ENCODE results near the gene FMN2.

Gene FMN2

GRCh38 chr1:240464099-240464498 is 372.4 kb downstream of the FMN2 start:
- Histone ChIP-seq H3K36me3 (ENCODE audit: insufficient read depth) (no peaks in the 10 kb centered on the region), H3K9ac (no peak overlapping the region), H3K4me3 (IDR thresholded peaks at IDR 0.05; ENCODE audit: insufficient read depth, low read depth, low read length) (no peak overlapping the region), H3K4me1 (ENCODE audit: low read depth, poor library complexity, severe bottlenecking) (peaks cover 30% of the 10 kb centered on the region), H3K27ac (no peak overlapping the region), H3K4me2 (peak overlapping the region; percentile 58; the same call in 1 of the 2 replicates), H2AFZ (ENCODE audit: low read depth) (no peak overlapping the region), H3K27me3 (ENCODE audit: insufficient read depth, low read depth) (no peaks in the 10 kb centered on the region), H3K79me2 (ENCODE audit: insufficient read depth, low read depth) (no peaks in the 10 kb centered on the region), H4K20me1 (ENCODE audit: insufficient read depth) (no peaks in the 10 kb centered on the region)
- TF ChIP-seq, protein P1, sequence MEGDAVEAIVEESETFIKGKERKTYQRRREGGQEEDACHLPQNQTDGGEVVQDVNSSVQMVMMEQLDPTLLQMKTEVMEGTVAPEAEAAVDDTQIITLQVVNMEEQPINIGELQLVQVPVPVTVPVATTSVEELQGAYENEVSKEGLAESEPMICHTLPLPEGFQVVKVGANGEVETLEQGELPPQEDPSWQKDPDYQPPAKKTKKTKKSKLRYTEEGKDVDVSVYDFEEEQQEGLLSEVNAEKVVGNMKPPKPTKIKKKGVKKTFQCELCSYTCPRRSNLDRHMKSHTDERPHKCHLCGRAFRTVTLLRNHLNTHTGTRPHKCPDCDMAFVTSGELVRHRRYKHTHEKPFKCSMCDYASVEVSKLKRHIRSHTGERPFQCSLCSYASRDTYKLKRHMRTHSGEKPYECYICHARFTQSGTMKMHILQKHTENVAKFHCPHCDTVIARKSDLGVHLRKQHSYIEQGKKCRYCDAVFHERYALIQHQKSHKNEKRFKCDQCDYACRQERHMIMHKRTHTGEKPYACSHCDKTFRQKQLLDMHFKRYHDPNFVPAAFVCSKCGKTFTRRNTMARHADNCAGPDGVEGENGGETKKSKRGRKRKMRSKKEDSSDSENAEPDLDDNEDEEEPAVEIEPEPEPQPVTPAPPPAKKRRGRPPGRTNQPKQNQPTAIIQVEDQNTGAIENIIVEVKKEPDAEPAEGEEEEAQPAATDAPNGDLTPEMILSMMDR (conservative IDR thresholded peaks at IDR 0.05; ENCODE audit: low read depth, low read length), result no peak

GRCh38 chr1:240465531-240465940 is 373.9 kb downstream of the FMN2 start:
- TF ChIP-seq, protein P1 (conservative IDR thresholded peaks at IDR 0.05; ENCODE audit: low read depth, low read length), result no peak
- no peaks in the 10 kb centered on the region for H3K36me3 ChIP-seq (ENCODE audit: insufficient read depth)
- peak overlapping the region; percentile 5; the same call in 1 of the 2 replicates for H3K9ac ChIP-seq
- peak overlapping the region; percentile 58 for H3K4me2 ChIP-seq
- no peaks in the 10 kb centered on the region for H4K20me1 ChIP-seq (ENCODE audit: insufficient read depth)
- H3K27ac ChIP-seq, result peak overlapping the region; percentile 32; the same call in 1 of the 2 replicates
- H3K27me3 ChIP-seq (ENCODE audit: insufficient read depth, low read depth), result no peaks in the 10 kb centered on the region
- H3K79me2 ChIP-seq (ENCODE audit: insufficient read depth, low read depth), result no peaks in the 10 kb centered on the region
- H3K4me3 ChIP-seq (IDR thresholded peaks at IDR 0.05; ENCODE audit: insufficient read depth, low read depth, low read length), result peak overlapping the region; percentile 70
- peak overlapping the region; percentile 44 for H2AFZ ChIP-seq (ENCODE audit: low read depth)
- H3K4me1 ChIP-seq (ENCODE audit: low read depth, poor library complexity, severe bottlenecking), result peaks cover 30% of the 10 kb centered on the region

- H3K4me2 ChIP-seq, result peak overlapping the region; percentile 33; the same call in 1 of the 2 replicates
- TF ChIP-seq, protein P1 (conservative IDR thresholded peaks at IDR 0.05; ENCODE audit: low read depth, low read length), result no peak
- no peak overlapping the region for H3K4me3 ChIP-seq (IDR thresholded peaks at IDR 0.05; ENCODE audit: insufficient read depth, low read depth, low read length)
- no peak overlapping the region for H3K27ac ChIP-seq
- no peaks in the 10 kb centered on the region for H3K27me3 ChIP-seq (ENCODE audit: insufficient read depth, low read depth)
- H3K79me2 ChIP-seq (ENCODE audit: insufficient read depth, low read depth), result no peaks in the 10 kb centered on the region
- no peak overlapping the region for H3K9ac ChIP-seq
- H3K36me3 ChIP-seq (ENCODE audit: insufficient read depth), result no peaks in the 10 kb centered on the region
- H3K4me1 ChIP-seq (ENCODE audit: low read depth, poor library complexity, severe bottlenecking), result peaks cover 30% of the 10 kb centered on the region
- H2AFZ ChIP-seq (ENCODE audit: low read depth), result no peak overlapping the region
- H4K20me1 ChIP-seq (ENCODE audit: insufficient read depth), result no peaks in the 10 kb centered on the region
These were observed 374.8 kb downstream of the FMN2 start for GRCh38 chr1:240466509-240466908.

DNA sequence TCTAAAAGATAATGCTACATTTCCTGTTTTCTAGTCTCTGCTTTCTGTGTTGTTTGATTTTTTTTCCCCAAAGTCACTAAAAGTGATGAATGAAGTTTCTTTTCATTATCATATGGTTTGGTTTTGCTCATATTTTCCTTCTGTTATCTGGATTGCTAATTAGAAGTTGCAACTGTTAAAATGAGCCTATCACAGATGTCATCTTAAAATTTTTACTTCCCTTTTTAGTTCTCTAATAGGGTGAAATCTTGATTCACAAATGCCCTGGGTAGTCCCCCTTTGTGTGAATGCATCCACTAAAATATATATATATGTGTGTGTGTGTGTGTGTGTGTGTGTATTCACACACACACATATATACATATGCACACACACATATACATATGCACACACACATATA is 376.2 kb downstream of the FMN2 start:
- no peak overlapping the region for H2AFZ ChIP-seq (ENCODE audit: low read depth)
- H3K4me3 ChIP-seq (IDR thresholded peaks at IDR 0.05; ENCODE audit: insufficient read depth, low read depth, low read length), result no peak overlapping the region
- no peak overlapping the region for H3K9ac ChIP-seq
- TF ChIP-seq, protein P1 (conservative IDR thresholded peaks at IDR 0.05; ENCODE audit: low read depth, low read length), result no peak
- H4K20me1 ChIP-seq (ENCODE audit: insufficient read depth), result no peaks in the 10 kb centered on the region
- H3K4me1 ChIP-seq (ENCODE audit: low read depth, poor library complexity, severe bottlenecking), result peaks cover 30% of the 10 kb centered on the region
- no peaks in the 10 kb centered on the region for H3K79me2 ChIP-seq (ENCODE audit: insufficient read depth, low read depth)
- H3K27me3 ChIP-seq (ENCODE audit: insufficient read depth, low read depth), result no peaks in the 10 kb centered on the region
- H3K36me3 ChIP-seq (ENCODE audit: insufficient read depth), result no peaks in the 10 kb centered on the region
- H3K27ac ChIP-seq, result no peak overlapping the region
- no peak overlapping the region for H3K4me2 ChIP-seq
